HG03442 (cell line): ENCODE data around the gene XPO5.
A peak's percentile ranks its signal among the peaks of the same experiment; 100 is the strongest.

Experiments used
- ATAC-seq: cut with Tn5 transposase; IDR thresholded peaks from one replicate; pipeline ENCODE4 v1.9.1; 2021; ENCODE audit warnings: mild to moderate bottlenecking, moderate library complexity; ENCODE audit not compliant: unreplicated experiment

Gene XPO5

DNA sequence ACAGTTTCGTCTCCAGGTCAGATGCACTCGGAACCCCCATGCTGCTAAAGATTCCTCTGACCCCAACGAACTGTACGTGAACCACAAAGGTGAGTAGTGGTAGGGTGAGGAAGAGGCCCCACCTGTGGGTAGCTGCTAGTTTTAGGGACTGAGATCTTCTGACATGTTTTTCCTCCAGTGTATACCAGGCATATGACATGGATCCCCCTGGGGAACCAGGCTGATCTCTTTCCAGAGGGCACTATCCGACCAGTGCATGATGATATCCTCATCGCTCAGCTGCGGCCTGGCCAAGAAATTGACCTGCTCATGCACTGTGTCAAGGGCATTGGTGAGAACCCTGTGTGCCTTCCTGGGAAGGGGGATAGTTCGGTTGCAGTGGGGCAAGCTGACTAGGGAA lies 55.7 kb downstream of the XPO5 start:
- ATAC-seq = no peak

GRCh38 chr6:43517505-43518357 lies 58.1 kb downstream of the XPO5 start:
- no peak for ATAC-seq

GRCh38 chr6:43516697-43517504 lies 58.9 kb downstream of the XPO5 start, which contains the start of the genes POLR1C and YIPF3:
POLR1C (plus strand) TSS chr6:43517089; CDS start chr6:43517110, 21 bp downstream.
YIPF3 (minus strand) TSS chr6:43516926; CDS start chr6:43516807, 119 bp downstream.
- ATAC-seq = peak; percentile 84

GRCh38 chr6:43516367-43516696 lies 59.5 kb downstream of the XPO5 start:
- no peak for ATAC-seq

GRCh38 chr6:43515808-43516207 lies 60.0 kb downstream of the XPO5 start:
- ATAC-seq = no peak

GRCh38 chr6:43511824-43512415 lies 63.9 kb downstream of the XPO5 start:
- no peak for ATAC-seq

DNA sequence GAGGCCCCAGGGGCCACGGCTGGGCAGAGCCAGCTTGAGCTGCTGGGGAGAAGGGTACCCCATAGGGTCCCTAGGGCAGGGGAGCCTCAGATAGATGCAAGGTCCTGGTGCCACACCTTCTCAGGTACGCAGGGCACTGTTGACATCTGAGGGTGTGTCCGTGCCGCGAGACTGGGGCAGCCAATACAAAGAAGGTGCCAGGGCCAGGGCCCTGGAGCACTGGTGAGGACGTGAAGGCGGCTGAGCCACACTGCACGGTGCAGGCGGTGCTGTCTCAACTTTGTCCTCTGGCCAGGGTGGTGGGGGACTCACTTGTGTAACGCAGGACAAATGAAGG lies 65.0 kb downstream of the XPO5 start:
- no peak for ATAC-seq

GRCh38 chr6:43509984-43510826 lies 65.6 kb downstream of the XPO5 start, which contains the start of gene LRRC73:
LRRC73 (minus strand) TSS chr6:43510346; CDS start chr6:43509785, 561 bp downstream.
- peak; percentile 55 for ATAC-seq

- ATAC-seq = peak; percentile 5
Measured at GRCh38 chr6:43509142-43509983, 66.5 kb downstream of the XPO5 start.

- no peak for ATAC-seq
Measured at GRCh38 chr6:43508481-43509141, 67.2 kb downstream of the XPO5 start.

DNA sequence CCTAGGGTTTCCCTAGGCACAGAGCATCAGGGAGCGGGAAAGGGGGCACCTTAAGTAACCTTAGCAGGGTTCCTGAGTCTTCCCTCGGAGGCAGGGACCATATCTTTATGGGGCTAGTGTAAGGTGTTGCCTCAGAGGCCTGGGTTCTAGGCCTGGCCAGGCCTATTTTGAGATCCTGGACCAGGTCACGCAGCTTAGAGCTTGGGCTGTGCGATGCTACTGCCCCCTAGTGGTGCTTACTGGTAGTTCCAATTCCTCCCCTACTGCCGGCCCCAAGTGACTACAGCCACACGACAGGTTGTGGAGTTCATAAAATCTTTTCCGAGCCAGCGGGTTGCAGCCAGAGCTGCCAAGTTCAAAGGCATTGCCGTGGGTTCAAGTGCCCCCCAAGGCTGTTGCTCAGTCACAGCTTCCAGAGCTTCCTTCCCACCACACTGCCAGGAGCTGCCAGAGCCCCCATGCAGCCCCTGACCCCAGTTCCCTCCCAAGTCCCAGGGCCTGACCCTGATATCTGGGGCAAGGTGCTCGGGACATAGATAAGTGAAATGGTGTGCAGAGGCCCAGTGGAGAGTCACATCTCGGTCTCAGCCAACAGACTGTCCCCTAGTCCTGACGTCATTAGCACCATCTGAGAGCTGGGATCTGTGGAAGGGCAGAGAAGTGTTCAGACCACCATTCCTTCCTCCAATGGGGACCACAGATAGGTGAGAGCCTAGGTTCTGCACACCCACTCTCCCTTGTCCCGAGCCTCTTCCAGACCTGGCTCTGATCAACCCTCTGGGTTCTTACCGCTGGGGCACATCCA lies 69.0 kb downstream of the XPO5 start:
- ATAC-seq = peak; percentile 38

GRCh38 chr6:43506171-43506570 lies 69.7 kb downstream of the XPO5 start:
- ATAC-seq = no peak

DNA sequence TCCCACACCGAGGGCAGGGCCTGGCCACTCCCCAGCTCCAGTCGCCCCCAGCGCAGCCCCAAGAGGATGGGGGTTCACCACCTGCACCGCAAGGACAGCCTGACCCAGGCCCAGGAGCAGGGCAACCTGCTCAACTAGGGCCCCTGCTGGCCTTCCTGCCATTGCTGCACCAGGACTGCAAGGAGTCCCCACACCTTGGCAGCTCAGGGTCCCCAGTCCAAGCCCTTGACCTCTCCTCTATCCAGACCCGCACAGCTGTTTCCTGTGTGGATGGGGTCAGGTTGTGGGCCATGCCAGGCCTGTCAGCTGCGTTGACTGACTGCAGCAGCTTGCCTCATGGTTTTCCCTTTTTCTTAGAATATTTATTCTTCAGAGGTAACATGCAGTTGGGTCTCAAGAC lies 70.1 kb downstream of the XPO5 start:
- no peak for ATAC-seq

- ATAC-seq = no peak
Measured at GRCh38 chr6:43504756-43505593, 70.9 kb downstream of the XPO5 start.

DNA sequence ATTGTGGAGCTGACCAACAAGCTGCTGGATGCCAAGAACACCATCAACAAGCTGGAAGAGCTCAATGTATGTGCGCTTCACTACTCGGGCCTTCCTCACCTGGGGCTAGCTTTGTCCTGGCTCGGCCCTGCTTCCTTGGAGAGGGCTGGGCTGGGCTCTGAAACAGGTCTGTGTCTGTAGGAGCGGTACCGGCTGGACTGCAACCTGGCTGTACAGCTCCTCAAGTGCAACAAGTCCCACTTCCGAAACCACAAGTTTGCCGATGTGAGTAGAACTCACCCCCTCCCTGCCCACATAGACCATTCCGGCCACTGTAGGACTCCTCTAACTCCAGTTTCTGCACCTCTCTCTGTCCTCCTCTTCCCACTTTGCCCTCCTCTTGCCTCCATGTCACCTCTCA lies 72.4 kb downstream of the XPO5 start:
- no peak for ATAC-seq

- ATAC-seq = no peak
Measured at GRCh38 chr6:43502666-43503065, 73.2 kb downstream of the XPO5 start.

DNA sequence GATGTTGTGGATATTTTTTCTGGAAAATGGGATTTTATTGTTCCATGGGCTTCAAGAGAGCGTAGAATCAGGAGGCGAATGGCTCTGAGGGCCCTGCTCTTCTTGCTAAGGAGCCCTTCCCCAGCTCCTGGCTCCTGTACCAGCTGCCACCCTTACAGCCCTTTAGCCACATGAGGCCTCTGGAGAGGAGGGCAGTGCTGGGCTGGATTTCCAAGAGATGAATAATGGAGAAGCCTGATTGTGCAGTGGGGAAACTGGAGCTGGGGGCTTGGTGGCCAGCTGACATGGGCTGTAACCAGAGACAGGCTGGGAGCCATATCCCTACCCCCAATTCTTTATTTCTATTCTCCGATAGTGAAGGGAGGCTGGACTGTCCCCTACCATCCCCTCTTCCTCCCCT lies 74.9 kb downstream of the XPO5 start:
- ATAC-seq = no peak
